GM19328 (cell line): ENCODE measurements around the gene UNC45B.
"Not testable (repeated sequence)": the region's sequence is repeated elsewhere in the genome, so short reads cannot be mapped to it uniquely, and the experiment has no call there.

Experiments
- ATAC-seq: cut with Tn5 transposase; IDR thresholded peaks from one replicate; pipeline ENCODE4 v1.9.1; 2021; ENCODE audit warnings: mild to moderate bottlenecking, moderate library complexity; ENCODE audit not compliant: unreplicated experiment

UNC45B gene

GRCh38 chr17:35169835-35170363 lies 22.3 kb downstream of the UNC45B start:
- ATAC-seq, result no peak

GRCh38 chr17:35170968-35171771 lies 23.6 kb downstream of the UNC45B start:
- no peak for ATAC-seq

GRCh38 chr17:35171834-35172233 lies 24.2 kb downstream of the UNC45B start:
- ATAC-seq, result no peak

GRCh38 chr17:35172321-35172720 lies 24.7 kb downstream of the UNC45B start:
- ATAC-seq, result not testable (repeated sequence)

- ATAC-seq, result no peak
These were observed 27.3 kb downstream of the UNC45B start for GRCh38 chr17:35174835-35175334.

- ATAC-seq, result no peak
These were observed 28.2 kb downstream of the UNC45B start for GRCh38 chr17:35175638-35176415.

GRCh38 chr17:35176897-35177296 lies 29.3 kb downstream of the UNC45B start:
- no peak for ATAC-seq

GRCh38 chr17:35179379-35179778 lies 31.8 kb downstream of the UNC45B start:
- not testable (repeated sequence) for ATAC-seq

- no peak for ATAC-seq
These were observed 35.7 kb downstream of the UNC45B start for GRCh38 chr17:35183332-35183731.

- ATAC-seq, result no peak
These were observed 36.7 kb downstream of the UNC45B start for GRCh38 chr17:35184274-35184673.

- no peak for ATAC-seq
These were observed 38.2 kb downstream of the UNC45B start for GRCh38 chr17:35185849-35186248.

- ATAC-seq, result no peak
These were observed 39.9 kb downstream of the UNC45B start for GRCh38 chr17:35187481-35187880.

- no peak for ATAC-seq
These were observed 40.5 kb downstream of the UNC45B start for GRCh38 chr17:35188111-35188510.

- no peak for ATAC-seq
These were observed 41.7 kb downstream of the UNC45B start for GRCh38 chr17:35189291-35189690.

GRCh38 chr17:35191001-35191695 lies 43.5 kb downstream of the UNC45B start:
- ATAC-seq, result no peak

GRCh38 chr17:35192708-35193107 lies 45.1 kb downstream of the UNC45B start:
- ATAC-seq, result no peak

- not testable (repeated sequence) for ATAC-seq
These were observed 46.4 kb downstream of the UNC45B start, which contains the start of gene SLC35G3 for GRCh38 chr17:35194001-35194400. Gene SLC35G3, minus strand, starts transcription at chr17:35194393. Its CDS starts 86 bp downstream, at chr17:35194307.

GRCh38 chr17:35195062-35195461 lies 47.4 kb downstream of the UNC45B start:
- ATAC-seq, result not testable (repeated sequence)

- ATAC-seq, result not testable (repeated sequence)
These were observed 55.0 kb downstream of the UNC45B start for GRCh38 chr17:35202582-35202981.

GRCh38 chr17:35210741-35211140 lies 63.1 kb downstream of the UNC45B start:
- ATAC-seq, result no peak

GRCh38 chr17:35212668-35213067 lies 65.1 kb downstream of the UNC45B start:
- ATAC-seq, result no peak
